Measurements from ENCODE around the gene FBXW8. TPM values are rescaled to one million over a fixed set of nuclear protein-coding genes. Genes with fewer than 3 reads are reported as not detected.
A peak's percentile ranks its signal among the peaks of the same experiment; 100 is the strongest.

Gene FBXW8
- total RNA-seq, 1 experiment from 2014 or later, result 15.6 TPM

DNA sequence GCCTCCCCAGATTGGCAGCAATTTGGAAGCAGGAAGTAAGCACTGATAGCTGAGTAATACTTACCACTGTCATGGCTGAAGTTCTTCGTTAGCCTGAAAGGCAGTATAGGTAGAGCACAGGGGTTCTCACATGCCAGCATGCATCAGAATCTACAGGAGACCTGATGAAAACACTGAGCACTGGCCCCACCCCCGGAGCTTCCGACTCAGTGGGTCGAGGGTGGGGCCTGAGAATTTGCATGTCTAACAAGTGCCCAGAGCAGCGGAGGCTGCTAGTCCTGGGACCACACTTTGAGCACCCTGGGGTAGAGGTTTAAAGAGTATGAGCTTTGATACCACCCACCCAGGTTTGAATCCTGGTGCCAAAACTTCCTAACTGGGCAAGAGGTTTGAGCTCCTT, 89.6 kb downstream of the FBXW8 start:
- Mint-ChIP-seq H3K4me1 (peaks cover 33% of the 10 kb centered on the region), H3K27me3 (ENCODE audit: low read depth) (no peaks in the 10 kb centered on the region), H3K9me3 (no peaks in the 10 kb centered on the region), H3K4me3 (no peak overlapping the region), H3K27ac (peak overlapping the region; percentile 28; the same call in 1 of the 2 replicates), H3K36me3 (peaks cover 3% of the 10 kb centered on the region; the same call in 1 of the 2 replicates)
- CTCF ChIA-PET, result interaction anchor here (1.0 to 1.8 kb wide), 3 partner anchors 9 to 137 kb away, joined by 4 to 8 read pairs (median 8); no protein-coding TSS in a partner anchor
- ATAC-seq, result peak; percentile 88
- TF ChIP-seq, protein P1, sequence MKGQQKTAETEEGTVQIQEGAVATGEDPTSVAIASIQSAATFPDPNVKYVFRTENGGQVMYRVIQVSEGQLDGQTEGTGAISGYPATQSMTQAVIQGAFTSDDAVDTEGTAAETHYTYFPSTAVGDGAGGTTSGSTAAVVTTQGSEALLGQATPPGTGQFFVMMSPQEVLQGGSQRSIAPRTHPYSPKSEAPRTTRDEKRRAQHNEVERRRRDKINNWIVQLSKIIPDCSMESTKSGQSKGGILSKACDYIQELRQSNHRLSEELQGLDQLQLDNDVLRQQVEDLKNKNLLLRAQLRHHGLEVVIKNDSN (CRISPR knock-in tag; IDR thresholded peaks at IDR 0.05), result no peak
- TF ChIP-seq CREB1 (CRISPR knock-in tag; IDR thresholded peaks at IDR 0.05) (no peak), MXD4 (CRISPR knock-in tag; IDR thresholded peaks at IDR 0.05; ENCODE audit: borderline replicate concordance) (no peak), NFYB (CRISPR knock-in tag; conservative IDR thresholded peaks at IDR 0.05; ENCODE audit: low read depth) (no peak), NR3C1 (CRISPR knock-in tag; conservative IDR thresholded peaks at IDR 0.05; ENCODE audit: low read depth) (no peak), NR2C2 (CRISPR knock-in tag; IDR thresholded peaks at IDR 0.05) (no peak), ZMAT4 (CRISPR knock-in tag; IDR thresholded peaks at IDR 0.05) (no peak), JAZF1 (CRISPR knock-in tag; IDR thresholded peaks at IDR 0.05) (no peak), AFF4 (CRISPR knock-in tag; IDR thresholded peaks at IDR 0.05; ENCODE audit: borderline replicate concordance) (no peak)
- TF ChIP-seq, protein P2, sequence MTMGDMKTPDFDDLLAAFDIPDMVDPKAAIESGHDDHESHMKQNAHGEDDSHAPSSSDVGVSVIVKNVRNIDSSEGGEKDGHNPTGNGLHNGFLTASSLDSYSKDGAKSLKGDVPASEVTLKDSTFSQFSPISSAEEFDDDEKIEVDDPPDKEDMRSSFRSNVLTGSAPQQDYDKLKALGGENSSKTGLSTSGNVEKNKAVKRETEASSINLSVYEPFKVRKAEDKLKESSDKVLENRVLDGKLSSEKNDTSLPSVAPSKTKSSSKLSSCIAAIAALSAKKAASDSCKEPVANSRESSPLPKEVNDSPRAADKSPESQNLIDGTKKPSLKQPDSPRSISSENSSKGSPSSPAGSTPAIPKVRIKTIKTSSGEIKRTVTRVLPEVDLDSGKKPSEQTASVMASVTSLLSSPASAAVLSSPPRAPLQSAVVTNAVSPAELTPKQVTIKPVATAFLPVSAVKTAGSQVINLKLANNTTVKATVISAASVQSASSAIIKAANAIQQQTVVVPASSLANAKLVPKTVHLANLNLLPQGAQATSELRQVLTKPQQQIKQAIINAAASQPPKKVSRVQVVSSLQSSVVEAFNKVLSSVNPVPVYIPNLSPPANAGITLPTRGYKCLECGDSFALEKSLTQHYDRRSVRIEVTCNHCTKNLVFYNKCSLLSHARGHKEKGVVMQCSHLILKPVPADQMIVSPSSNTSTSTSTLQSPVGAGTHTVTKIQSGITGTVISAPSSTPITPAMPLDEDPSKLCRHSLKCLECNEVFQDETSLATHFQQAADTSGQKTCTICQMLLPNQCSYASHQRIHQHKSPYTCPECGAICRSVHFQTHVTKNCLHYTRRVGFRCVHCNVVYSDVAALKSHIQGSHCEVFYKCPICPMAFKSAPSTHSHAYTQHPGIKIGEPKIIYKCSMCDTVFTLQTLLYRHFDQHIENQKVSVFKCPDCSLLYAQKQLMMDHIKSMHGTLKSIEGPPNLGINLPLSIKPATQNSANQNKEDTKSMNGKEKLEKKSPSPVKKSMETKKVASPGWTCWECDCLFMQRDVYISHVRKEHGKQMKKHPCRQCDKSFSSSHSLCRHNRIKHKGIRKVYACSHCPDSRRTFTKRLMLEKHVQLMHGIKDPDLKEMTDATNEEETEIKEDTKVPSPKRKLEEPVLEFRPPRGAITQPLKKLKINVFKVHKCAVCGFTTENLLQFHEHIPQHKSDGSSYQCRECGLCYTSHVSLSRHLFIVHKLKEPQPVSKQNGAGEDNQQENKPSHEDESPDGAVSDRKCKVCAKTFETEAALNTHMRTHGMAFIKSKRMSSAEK (CRISPR knock-in tag; IDR thresholded peaks at IDR 0.05; ENCODE audit: borderline replicate concordance), result no peak
- TF ChIP-seq, protein P3, sequence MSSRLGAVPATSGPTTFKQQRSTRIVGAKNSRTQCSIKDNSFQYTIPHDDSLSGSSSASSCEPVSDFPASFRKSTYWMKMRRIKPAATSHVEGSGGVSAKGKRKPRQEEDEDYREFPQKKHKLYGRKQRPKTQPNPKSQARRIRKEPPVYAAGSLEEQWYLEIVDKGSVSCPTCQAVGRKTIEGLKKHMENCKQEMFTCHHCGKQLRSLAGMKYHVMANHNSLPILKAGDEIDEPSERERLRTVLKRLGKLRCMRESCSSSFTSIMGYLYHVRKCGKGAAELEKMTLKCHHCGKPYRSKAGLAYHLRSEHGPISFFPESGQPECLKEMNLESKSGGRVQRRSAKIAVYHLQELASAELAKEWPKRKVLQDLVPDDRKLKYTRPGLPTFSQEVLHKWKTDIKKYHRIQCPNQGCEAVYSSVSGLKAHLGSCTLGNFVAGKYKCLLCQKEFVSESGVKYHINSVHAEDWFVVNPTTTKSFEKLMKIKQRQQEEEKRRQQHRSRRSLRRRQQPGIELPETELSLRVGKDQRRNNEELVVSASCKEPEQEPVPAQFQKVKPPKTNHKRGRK (CRISPR knock-in tag; IDR thresholded peaks at IDR 0.05; ENCODE audit: borderline replicate concordance), result no peak
- peak; percentile 41 for DNase-seq (ENCODE audit: low spot score)
- POLR2A ChIA-PET, result interaction anchor here (1.0 kb wide), 1 partner anchor 17 kb away, joined by 3 read pairs; no protein-coding TSS in a partner anchor

DNA sequence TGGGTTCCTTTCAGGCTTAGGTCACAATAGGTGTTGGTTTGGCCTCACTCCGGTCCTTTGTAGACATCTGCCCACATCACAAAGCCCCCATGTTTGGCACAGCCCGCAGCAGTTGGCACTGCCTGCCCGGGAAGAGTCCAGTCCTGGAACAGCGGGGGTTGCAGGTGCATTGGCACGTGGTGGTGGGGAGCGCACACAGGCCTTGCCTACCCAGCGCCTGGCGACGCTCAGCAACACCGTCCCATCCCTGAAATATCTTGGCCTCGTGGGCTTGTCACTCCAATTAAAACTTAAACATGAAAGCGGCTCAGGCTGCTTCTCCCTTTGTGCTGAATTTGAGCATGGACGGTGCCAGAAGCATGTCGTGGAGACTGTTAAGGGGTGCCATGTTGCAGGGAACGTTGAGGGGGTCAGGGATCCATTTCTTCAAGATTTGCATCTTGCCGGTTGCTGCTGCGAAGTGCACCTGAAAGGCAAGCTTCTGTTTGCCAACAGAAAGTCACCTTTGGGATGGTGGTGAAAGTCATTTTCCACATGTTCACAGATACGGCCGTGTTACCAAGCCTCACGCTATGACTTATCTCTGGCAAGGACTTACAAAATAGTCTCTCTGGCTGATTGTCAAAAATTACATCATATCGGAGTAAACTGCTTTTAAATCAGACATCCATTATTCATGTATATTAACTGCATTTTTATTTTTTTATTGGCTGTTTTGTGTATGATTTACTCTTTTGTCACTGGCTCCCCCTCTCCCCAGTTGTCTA, 91.5 kb downstream of the FBXW8 start:
- no peak overlapping the region for H3K4me3 Mint-ChIP-seq
- peaks cover 7% of the 10 kb centered on the region for H3K36me3 Mint-ChIP-seq
- H3K27me3 Mint-ChIP-seq (ENCODE audit: low read depth), result no peaks in the 10 kb centered on the region
- no peak for DNase-seq (ENCODE audit: low spot score)
- POLR2A ChIA-PET, result no interaction called here
- no peak overlapping the region for H3K27ac Mint-ChIP-seq
- CTCF ChIA-PET, result no interaction called here
- TF ChIP-seq IRF1 (CRISPR knock-in tag; IDR thresholded peaks at IDR 0.05) (no peak), ZNF263 (CRISPR knock-in tag; IDR thresholded peaks at IDR 0.05; ENCODE audit: low read depth) (no peak), ATF1 (CRISPR knock-in tag; IDR thresholded peaks at IDR 0.05) (no peak), TP53 (CRISPR knock-in tag; IDR thresholded peaks at IDR 0.05) (no peak)
- H3K4me1 Mint-ChIP-seq, result peaks cover 40% of the 10 kb centered on the region
- no peak for ATAC-seq
- H3K9me3 Mint-ChIP-seq, result no peaks in the 10 kb centered on the region

All from WTC11 (cell line).